ENCODE results near the gene POU2AF3.

Gene POU2AF3, protein sequence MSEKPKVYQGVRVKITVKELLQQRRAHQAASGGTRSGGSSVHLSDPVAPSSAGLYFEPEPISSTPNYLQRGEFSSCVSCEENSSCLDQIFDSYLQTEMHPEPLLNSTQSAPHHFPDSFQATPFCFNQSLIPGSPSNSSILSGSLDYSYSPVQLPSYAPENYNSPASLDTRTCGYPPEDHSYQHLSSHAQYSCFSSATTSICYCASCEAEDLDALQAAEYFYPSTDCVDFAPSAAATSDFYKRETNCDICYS

DNA sequence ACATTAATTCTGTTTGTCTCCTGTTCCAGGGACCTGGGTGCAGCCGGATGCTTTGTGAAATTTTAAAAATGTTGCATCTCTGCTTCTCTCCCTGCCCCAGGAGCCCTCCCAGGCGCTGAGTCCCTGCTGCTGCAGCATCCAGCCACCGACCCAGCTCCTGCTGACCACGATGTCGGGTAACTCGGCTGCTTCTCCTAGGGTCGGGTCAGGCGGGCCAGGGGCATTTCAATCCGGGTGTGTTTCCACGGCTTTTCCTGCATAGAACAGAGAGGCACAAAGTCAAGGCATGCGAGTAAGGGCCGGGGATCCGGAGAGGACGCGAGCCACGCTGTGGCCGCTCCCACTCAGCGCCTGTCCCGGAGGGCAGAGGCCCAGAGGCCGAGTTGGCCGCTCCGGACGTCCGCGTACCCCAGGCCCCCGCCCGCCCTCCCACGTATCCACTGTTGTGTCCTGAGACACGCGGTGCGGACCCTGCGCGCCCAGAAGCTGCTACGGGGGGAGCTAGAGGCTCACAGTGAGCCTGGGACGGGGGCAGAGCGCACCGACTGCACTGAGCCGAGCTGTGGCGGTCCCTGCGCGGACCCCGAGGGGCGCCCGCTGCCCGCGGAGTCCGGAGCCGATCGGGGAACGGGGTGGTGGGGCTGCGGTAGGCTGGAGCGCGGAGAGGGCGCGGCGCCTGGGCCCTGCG is at the start of gene POU2AF3:
Gene POU2AF3 (plus strand): TSS at position 134 of the 688 bp plus-strand sequence. CDS start 36 bp downstream, at position 170.
- Histone ChIP-seq H3K9me3 (ENCODE audit: low read length) (no peaks in the 10 kb centered on the region), H3K36me3 (ENCODE audit: insufficient read depth, low read length) (peaks cover 34% of the 10 kb centered on the region; the same call in 1 of the 2 replicates), H3K4me3 (ENCODE audit: low read depth, low read length, poor library complexity, severe bottlenecking) (peak within 1 kb of the TSS; percentile 63), H3K9me2 (ENCODE audit: low read depth, low read length) (no peaks in the 10 kb centered on the region), H3K4me1 (ENCODE audit: insufficient read depth, low read length, severe bottlenecking) (peaks cover 27% of the 10 kb centered on the region), H3K4me2 (ENCODE audit: low read length) (peak within 1 kb of the TSS; percentile 61), H3K27ac (ENCODE audit: low read depth, low read length, poor library complexity, severe bottlenecking) (peak within 1 kb of the TSS; percentile 76), H4K20me1 (ENCODE audit: insufficient read depth, low read length) (no peaks in the 10 kb centered on the region), H2AFZ (ENCODE audit: low read length) (no peak within 1 kb of the TSS), H3K27me3 (ENCODE audit: insufficient read depth, low read length) (0 out of 2 replicates have a peak, but pooled peaks cover 5% of the 10 kb centered on the region), H3F3A (ENCODE audit: insufficient read depth, low read length) (peaks cover 3% of the 10 kb centered on the region; the same call in 1 of the 2 replicates), H3K79me2 (ENCODE audit: insufficient read depth, low read length) (no peaks in the 10 kb centered on the region), H3K9ac (ENCODE audit: low read length) (peak within 1 kb of the TSS; percentile 64)
- TF ChIP-seq, protein P1, sequence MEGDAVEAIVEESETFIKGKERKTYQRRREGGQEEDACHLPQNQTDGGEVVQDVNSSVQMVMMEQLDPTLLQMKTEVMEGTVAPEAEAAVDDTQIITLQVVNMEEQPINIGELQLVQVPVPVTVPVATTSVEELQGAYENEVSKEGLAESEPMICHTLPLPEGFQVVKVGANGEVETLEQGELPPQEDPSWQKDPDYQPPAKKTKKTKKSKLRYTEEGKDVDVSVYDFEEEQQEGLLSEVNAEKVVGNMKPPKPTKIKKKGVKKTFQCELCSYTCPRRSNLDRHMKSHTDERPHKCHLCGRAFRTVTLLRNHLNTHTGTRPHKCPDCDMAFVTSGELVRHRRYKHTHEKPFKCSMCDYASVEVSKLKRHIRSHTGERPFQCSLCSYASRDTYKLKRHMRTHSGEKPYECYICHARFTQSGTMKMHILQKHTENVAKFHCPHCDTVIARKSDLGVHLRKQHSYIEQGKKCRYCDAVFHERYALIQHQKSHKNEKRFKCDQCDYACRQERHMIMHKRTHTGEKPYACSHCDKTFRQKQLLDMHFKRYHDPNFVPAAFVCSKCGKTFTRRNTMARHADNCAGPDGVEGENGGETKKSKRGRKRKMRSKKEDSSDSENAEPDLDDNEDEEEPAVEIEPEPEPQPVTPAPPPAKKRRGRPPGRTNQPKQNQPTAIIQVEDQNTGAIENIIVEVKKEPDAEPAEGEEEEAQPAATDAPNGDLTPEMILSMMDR (IDR thresholded peaks at IDR 0.05; ENCODE audit: low read length), result no peak
- no peak for TF ChIP-seq EZH2 (IDR thresholded peaks at IDR 0.05; ENCODE audit: borderline replicate concordance, low read length)

DNA sequence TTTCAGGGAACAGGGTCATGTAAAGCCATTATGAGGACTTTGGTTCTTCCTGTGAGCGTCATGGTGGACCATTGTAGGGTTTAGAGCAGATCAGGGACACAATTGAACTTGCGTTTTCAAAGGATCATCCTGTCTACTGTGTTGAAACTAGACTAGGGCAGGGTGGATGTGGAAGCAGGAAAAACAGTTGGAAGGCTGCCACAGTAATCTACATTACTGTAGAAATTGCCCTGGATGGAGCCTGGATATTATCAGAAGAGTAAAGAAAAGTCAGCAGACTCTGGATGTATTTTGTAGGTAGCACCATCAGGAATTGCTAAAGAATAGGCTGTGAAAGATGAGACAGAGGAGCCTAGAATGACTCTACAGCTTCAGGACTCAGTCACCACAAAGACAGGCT is 47.4 kb upstream of the POU2AF3 start:
- Histone ChIP-seq H3K27me3 (ENCODE audit: insufficient read depth, low read length) (peaks cover 4% of the 10 kb centered on the region; the same call in 1 of the 2 replicates), H3K79me2 (ENCODE audit: insufficient read depth, low read length) (no peaks in the 10 kb centered on the region), H3K9me2 (ENCODE audit: low read depth, low read length) (no peaks in the 10 kb centered on the region), H2AFZ (ENCODE audit: low read length) (no peak overlapping the region), H3F3A (ENCODE audit: insufficient read depth, low read length) (no peaks in the 10 kb centered on the region), H3K4me2 (ENCODE audit: low read length) (no peak overlapping the region), H3K9ac (ENCODE audit: low read length) (no peak overlapping the region), H3K4me1 (ENCODE audit: insufficient read depth, low read length, severe bottlenecking) (no peaks in the 10 kb centered on the region), H3K4me3 (ENCODE audit: low read depth, low read length, poor library complexity, severe bottlenecking) (no peak overlapping the region), H4K20me1 (ENCODE audit: insufficient read depth, low read length) (no peaks in the 10 kb centered on the region), H3K36me3 (ENCODE audit: insufficient read depth, low read length) (no peaks in the 10 kb centered on the region), H3K27ac (ENCODE audit: low read depth, low read length, poor library complexity, severe bottlenecking) (no peak overlapping the region), H3K9me3 (ENCODE audit: low read length) (no peaks in the 10 kb centered on the region)
- TF ChIP-seq EZH2 (IDR thresholded peaks at IDR 0.05; ENCODE audit: borderline replicate concordance, low read length), result no peak
- TF ChIP-seq, protein P1 (IDR thresholded peaks at IDR 0.05; ENCODE audit: low read length), result no peak

DNA sequence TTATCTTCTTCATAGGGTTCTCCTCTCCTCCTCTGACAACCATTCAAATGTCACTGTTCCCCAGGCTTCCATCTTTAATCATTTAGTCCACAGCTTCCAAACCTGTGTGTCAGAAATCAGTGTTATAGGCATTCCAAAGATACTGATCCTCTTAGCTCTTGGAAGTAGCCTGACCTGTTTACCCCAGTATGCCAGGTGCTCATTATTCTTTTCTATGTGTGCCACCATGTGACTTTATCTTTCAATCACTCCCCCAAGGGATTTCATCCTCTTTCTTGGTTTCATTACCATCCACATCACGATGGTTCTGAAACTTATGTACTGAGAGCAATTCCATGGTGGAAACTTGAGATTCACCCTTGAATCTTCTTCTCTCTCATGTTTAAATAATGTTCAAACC is 45.2 kb upstream of the POU2AF3 start:
- Histone ChIP-seq H3K4me1 (ENCODE audit: insufficient read depth, low read length, severe bottlenecking) (no peaks in the 10 kb centered on the region), H3K36me3 (ENCODE audit: insufficient read depth, low read length) (no peaks in the 10 kb centered on the region), H3K4me3 (ENCODE audit: low read depth, low read length, poor library complexity, severe bottlenecking) (no peak overlapping the region), H3K9ac (ENCODE audit: low read length) (no peak overlapping the region), H4K20me1 (ENCODE audit: insufficient read depth, low read length) (no peaks in the 10 kb centered on the region), H3K9me2 (ENCODE audit: low read depth, low read length) (no peaks in the 10 kb centered on the region), H3K27ac (ENCODE audit: low read depth, low read length, poor library complexity, severe bottlenecking) (no peak overlapping the region), H3K79me2 (ENCODE audit: insufficient read depth, low read length) (no peaks in the 10 kb centered on the region), H3K4me2 (ENCODE audit: low read length) (no peak overlapping the region), H3K9me3 (ENCODE audit: low read length) (no peaks in the 10 kb centered on the region), H3F3A (ENCODE audit: insufficient read depth, low read length) (no peaks in the 10 kb centered on the region), H2AFZ (ENCODE audit: low read length) (no peak overlapping the region), H3K27me3 (ENCODE audit: insufficient read depth, low read length) (no peaks in the 10 kb centered on the region; the same call in 1 of the 2 replicates)
- TF ChIP-seq, protein P1 (IDR thresholded peaks at IDR 0.05; ENCODE audit: low read length), result no peak
- no peak for TF ChIP-seq EZH2 (IDR thresholded peaks at IDR 0.05; ENCODE audit: borderline replicate concordance, low read length)

Data from OCI-LY1 (cell line).